Mesothelial cell of epicardium (in vitro differentiated cells): ENCODE data around the gene TRH. TPM values are rescaled to one million over a fixed set of nuclear protein-coding genes. Genes with fewer than 3 reads are reported as not detected.

Source experiments
- DNase-seq, 2 experiments: peaks; one replicate each; pipeline ENCODE4 v3.0.0; 2021; ENCODE audit warnings: low spot score in 2 of 2; ENCODE audit not compliant: unreplicated experiment in 2 of 2
- H3K27ac Mint-ChIP-seq: 2 replicates; pipeline ENCODE4 v1.8.0; 2021; ENCODE audit warnings: mixed read lengths
- H3K27me3 Mint-ChIP-seq: 2 replicates; pipeline ENCODE4 v1.8.0; 2021; ENCODE audit warnings: low read depth, mixed read lengths
- H3K36me3 Mint-ChIP-seq: 2 replicates; pipeline ENCODE4 v1.8.0; 2021; ENCODE audit warnings: mixed read lengths
- H3K4me1 Mint-ChIP-seq: 2 replicates; pipeline ENCODE4 v1.8.0; 2021; ENCODE audit warnings: mixed read lengths
- H3K4me3 Mint-ChIP-seq: 2 replicates; pipeline ENCODE4 v1.8.0; 2021; ENCODE audit warnings: mild to moderate bottlenecking, moderate library complexity, mixed read lengths
- H3K9me3 Mint-ChIP-seq: 2 replicates; pipeline ENCODE4 v1.8.0; 2021; ENCODE audit warnings: mixed read lengths
- CTCF ChIP-seq: fragments of 200-600 bp; sonication (generic); IDR thresholded peaks from one replicate; pipeline ENCODE4 v1.5.0; 2021; ENCODE audit warnings: antibody characterized with exemption; ENCODE audit not compliant: unreplicated experiment
- total RNA-seq: library from RNA; stranded (reverse); gene quantifications from 3 replicates; pipeline ENCODE4 v1.2.1, GENCODE V29; 2021

TRH gene
- total RNA-seq, 1 donor from 2014 or later, result 0.13 TPM

GRCh38 chr3:129973853-129974563 lies 512 bp upstream of the TRH start:
- no peak for TF ChIP-seq CTCF
- Mint-ChIP-seq H3K27me3 (peaks cover 89% of the 10 kb centered on the region), H3K4me3 (peak overlapping the region; percentile 50), H3K27ac (no peak overlapping the region), H3K9me3 (no peaks in the 10 kb centered on the region), H3K4me1 (peaks cover 14% of the 10 kb centered on the region), H3K36me3 (no peaks in the 10 kb centered on the region)
- no peak for DNase-seq

DNA sequence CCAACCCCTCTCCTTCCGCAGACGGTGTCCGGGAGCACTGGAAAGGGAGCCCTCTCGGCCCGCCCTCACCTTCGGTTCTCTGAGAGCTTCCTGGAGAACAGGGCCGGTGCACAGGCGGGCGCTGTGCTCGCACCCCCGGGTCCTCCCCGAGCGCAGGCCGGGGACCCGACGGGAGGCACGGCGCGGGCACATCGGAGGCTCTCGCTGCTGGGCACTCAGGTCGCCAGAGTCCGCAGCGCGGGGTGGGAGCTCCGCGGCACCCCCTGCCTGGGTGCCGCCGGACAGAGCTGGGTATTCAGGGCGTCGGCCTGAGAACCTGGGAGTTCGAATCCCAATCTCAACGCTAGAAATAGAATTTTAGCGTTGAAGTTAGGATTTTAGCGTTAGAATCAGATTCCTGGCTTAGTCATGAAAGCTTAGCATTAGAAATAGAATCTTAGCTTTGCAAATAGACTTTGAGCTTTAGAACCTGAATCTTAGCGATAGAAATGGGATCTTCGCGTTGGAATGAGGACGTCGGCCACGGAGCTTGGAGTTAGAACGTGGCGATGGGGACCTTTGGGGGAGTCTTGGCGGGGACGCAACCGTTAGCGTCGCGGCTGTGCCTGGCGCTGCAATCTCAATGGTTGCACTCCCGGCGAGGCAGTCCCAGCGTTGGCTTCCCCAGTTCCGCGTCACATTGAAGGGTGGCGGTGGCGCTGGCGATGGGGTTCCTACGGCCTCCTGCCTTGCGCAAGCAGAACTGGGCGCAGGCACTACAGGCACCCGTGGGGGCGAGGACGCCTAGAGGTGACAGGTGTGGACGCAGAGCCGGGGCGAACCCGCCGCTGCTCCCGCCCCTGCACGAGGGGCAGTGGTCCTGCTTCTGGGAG lies 549 bp downstream of the TRH start:
- Mint-ChIP-seq H3K4me1 (peaks cover 14% of the 10 kb centered on the region), H3K27ac (no peak overlapping the region), H3K4me3 (peak overlapping the region; percentile 62), H3K36me3 (no peaks in the 10 kb centered on the region), H3K9me3 (no peaks in the 10 kb centered on the region), H3K27me3 (peaks cover 94% of the 10 kb centered on the region)
- no peak for DNase-seq
- no peak for TF ChIP-seq CTCF

GRCh38 chr3:129975705-129976048 lies 1.2 kb downstream of the TRH start:
- H3K4me3 Mint-ChIP-seq, result peak overlapping the region; percentile 62
- H3K36me3 Mint-ChIP-seq, result no peaks in the 10 kb centered on the region
- H3K9me3 Mint-ChIP-seq, result no peaks in the 10 kb centered on the region
- H3K27ac Mint-ChIP-seq, result no peak overlapping the region
- TF ChIP-seq CTCF, result no peak
- peaks cover 12% of the 10 kb centered on the region for H3K4me1 Mint-ChIP-seq
- no peak for DNase-seq
- peaks cover 98% of the 10 kb centered on the region for H3K27me3 Mint-ChIP-seq

- no peak overlapping the region for H3K27ac Mint-ChIP-seq
- H3K9me3 Mint-ChIP-seq, result no peaks in the 10 kb centered on the region
- H3K36me3 Mint-ChIP-seq, result no peaks in the 10 kb centered on the region
- peak overlapping the region; percentile 27 for H3K4me3 Mint-ChIP-seq
- H3K27me3 Mint-ChIP-seq, result peaks cover 98% of the 10 kb centered on the region
- no peak for DNase-seq
- H3K4me1 Mint-ChIP-seq, result peaks cover 7% of the 10 kb centered on the region
- no peak for TF ChIP-seq CTCF
Measured at GRCh38 chr3:129976286-129976685, 1.8 kb downstream of the TRH start.

- Mint-ChIP-seq H3K27me3 (peaks cover 98% of the 10 kb centered on the region), H3K9me3 (no peaks in the 10 kb centered on the region), H3K4me1 (peaks cover 7% of the 10 kb centered on the region), H3K4me3 (no peak overlapping the region), H3K27ac (no peak overlapping the region), H3K36me3 (no peaks in the 10 kb centered on the region)
- no peak for DNase-seq
- TF ChIP-seq CTCF, result no peak
Measured at GRCh38 chr3:129978123-129978522, 3.6 kb downstream of the TRH start.
